GM19023 (cell line): ENCODE results near the gene SMC1B.
"Not testable (repeated sequence)": the region's sequence is repeated elsewhere in the genome, so short reads cannot be mapped to it uniquely, and the experiment has no call there.

Experiments used
- ATAC-seq: cut with Tn5 transposase; IDR thresholded peaks from one replicate; pipeline ENCODE4 v1.9.1; 2021; ENCODE audit warnings: mild to moderate bottlenecking, moderate library complexity; ENCODE audit not compliant: unreplicated experiment

SMC1B gene, protein sequence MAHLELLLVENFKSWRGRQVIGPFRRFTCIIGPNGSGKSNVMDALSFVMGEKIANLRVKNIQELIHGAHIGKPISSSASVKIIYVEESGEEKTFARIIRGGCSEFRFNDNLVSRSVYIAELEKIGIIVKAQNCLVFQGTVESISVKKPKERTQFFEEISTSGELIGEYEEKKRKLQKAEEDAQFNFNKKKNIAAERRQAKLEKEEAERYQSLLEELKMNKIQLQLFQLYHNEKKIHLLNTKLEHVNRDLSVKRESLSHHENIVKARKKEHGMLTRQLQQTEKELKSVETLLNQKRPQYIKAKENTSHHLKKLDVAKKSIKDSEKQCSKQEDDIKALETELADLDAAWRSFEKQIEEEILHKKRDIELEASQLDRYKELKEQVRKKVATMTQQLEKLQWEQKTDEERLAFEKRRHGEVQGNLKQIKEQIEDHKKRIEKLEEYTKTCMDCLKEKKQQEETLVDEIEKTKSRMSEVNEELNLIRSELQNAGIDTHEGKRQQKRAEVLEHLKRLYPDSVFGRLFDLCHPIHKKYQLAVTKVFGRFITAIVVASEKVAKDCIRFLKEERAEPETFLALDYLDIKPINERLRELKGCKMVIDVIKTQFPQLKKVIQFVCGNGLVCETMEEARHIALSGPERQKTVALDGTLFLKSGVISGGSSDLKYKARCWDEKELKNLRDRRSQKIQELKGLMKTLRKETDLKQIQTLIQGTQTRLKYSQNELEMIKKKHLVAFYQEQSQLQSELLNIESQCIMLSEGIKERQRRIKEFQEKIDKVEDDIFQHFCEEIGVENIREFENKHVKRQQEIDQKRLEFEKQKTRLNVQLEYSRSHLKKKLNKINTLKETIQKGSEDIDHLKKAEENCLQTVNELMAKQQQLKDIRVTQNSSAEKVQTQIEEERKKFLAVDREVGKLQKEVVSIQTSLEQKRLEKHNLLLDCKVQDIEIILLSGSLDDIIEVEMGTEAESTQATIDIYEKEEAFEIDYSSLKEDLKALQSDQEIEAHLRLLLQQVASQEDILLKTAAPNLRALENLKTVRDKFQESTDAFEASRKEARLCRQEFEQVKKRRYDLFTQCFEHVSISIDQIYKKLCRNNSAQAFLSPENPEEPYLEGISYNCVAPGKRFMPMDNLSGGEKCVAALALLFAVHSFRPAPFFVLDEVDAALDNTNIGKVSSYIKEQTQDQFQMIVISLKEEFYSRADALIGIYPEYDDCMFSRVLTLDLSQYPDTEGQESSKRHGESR

DNA sequence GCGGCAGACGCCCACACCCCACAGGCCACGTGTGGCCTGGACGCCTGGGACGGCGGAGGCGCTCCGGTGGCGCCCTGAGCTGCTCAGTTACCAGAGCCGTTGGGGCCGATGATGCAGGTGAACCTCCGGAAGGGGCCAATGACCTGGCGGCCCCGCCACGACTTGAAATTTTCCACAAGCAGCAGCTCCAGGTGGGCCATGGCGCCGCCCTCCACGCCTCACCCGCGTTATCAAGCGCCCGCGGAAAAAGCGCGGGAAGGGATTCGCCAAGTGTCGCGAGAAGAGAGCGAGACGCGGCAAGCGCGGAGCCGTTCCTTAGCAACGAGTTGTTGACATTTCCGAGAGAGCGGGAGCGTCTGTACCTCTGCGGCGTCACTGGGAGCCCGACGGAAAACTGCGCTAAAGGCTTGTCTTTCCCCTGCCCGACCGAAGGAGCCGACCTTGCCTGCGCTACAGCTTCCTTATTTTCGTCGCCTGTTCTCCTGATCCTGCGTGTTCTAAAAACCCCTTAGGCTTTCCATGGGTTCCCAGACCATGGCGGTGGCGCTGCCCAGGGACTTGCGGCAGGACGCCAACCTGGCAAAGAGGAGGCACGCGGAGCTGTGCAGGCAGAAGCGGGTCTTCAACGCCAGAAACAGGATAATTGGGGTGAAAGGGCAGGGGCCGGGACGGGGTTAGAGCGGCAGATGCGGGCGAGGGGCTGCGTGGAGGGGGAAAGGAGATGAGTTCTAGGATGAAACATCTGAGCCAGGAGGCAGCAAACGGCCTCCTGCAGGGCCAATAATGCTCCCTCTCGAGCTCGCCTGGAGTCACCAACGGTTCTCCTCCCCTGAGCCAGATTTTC lies at the start of gene SMC1B, which contains the start of gene RIBC2:
Gene SMC1B (minus strand): TSS at position 232 of the 844 bp plus-strand sequence. CDS start 32 bp downstream, at position 200.
Gene RIBC2 (plus strand): TSS at position 326 of the 844 bp plus-strand sequence. CDS start 194 bp downstream, at position 520.
- no peak for ATAC-seq

DNA sequence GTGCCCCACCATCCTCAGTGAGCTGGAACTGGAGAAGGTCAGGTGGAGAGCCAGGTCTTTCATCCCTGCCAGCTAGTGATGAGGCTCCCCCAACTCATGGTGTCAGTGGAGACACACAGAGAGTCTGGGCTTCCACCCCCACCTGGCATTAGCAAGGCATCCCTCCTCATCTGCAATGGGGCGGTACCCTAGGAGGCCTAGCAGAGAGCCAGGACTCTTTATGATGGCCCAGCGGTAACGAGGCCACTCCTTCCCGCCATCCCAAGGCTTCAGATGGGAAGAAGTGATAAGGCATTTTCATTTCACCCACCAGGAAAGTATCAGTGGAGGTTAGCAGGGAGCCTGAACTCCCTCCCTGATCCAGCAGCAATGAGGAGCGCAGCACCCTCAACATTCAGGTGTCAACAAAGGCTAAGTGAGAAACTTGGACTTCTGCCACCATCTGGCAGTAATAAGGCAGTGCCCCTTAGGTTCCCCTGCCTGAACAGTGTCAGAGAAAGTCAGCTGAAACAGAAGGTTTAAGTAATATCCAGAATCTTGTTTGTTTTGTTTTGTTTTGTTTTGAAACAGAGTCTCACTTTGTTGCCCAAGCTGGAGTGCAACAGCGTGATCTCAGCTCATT lies 48.7 kb upstream of the SMC1B start:
- ATAC-seq, result no peak

DNA sequence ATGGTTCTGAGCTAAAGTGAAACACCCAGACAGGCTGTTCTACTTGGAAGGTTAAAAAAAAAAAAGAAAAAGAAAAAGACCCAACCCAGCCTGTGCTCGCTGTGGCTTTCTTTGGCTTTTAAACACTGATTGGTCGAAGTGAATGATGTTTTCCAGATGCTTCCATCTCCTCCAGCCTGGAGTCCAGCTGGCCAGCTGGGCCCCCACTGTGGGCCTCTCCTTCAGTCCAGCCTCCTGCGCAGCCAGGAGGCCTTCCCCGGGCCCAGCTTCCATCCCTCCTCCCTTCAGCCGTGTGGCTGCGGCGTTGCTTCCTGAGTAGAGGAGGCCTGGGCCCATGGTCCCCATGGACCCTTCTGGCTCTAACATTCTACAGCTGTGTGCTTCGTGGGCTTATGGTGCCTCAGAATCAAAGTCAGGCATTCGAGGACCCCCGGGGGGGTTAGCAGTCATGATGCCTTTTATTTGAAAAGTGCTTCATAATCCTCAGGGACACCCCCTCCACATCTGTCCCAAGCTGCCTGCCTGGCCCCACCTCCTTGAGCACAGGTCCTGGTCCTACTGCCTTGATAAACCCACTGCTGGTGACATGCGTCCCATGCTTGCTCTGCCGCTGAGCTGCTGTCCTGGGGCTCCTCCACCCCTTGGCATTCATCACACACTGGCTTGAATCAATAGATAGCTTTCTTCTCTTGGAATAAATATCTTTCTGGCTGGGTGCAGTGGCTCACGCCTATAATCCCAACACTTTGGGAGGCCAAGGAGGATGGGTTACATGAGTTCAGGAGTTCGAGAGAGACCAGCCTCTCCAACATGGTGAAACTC lies 47.1 kb upstream of the SMC1B start:
- no peak for ATAC-seq

DNA sequence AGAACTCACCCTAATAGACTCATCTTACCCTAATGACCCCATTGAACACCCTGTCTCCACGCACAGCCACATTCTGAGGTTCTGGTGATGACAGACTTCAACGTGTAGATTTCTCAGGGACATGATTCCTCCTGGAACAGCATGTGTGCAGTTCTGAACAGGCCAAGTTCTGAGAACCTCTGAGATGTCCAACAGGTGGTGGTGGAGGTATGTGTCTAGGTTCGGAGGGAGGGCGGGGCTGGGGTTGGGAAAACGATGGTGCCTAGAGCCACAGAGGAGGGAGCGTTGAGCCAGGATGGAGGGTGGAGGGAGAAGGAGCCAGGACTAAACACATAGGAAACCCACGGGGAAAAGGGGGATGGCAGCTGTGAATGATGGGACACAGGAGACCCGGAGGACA lies 45.8 kb upstream of the SMC1B start:
- no peak for ATAC-seq

DNA sequence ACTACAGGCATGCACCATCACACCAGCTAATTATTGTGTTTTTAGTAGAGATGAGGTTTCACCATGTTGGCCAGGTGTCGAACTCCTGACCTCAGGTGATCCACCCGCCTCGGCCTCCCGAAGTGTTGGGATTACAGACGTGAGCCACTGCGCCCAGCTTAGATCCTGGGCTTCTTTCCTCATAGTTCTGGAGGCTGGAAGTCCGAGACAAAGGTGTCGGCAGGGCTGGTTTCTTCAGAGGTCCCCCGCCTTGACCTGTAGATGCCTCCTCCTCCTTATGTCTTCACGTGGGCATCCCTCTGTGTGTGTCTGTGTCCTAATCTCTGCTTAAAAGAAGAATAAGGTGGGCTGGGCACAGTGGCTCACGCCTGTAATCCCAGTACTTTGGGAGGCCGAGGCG lies 45.1 kb upstream of the SMC1B start:
- ATAC-seq, result no peak

DNA sequence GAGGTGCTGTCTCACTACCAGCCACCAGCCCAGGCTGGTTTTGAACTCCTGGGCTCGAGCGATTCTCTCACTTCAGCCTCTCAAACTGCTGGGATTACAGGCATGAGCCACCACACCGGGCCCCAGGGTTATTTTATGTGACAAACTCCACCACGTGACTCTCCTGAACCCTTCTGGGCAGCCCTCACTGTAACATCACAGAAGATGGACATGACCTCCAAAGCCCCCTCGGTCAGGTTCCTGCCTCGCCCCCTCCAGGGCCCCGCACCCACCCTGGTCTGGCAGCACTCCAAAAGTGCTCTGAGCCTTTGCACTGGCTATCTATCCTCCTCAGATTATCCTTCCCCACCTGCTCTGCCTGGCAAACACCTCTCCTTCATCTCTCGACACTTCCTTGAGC lies 43.4 kb upstream of the SMC1B start:
- no peak for ATAC-seq

DNA sequence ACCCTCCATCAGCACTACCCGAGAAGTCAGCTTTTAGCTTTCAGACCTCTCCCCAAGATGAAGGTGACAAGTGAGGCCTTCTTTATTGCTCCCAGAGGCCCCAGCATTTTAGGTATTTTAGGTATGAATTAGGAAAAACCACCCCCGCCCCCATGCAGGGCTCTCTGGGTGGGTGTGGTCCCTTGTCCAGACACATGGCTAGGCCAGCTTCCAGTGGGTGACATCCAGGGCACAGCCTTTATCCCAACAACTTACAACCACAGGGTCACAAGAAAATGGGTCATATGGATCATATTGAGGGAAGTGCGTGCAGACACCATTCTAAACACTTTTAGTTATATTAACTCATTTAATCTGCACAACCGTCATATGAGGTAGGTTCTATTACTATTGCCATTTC lies 42.2 kb upstream of the SMC1B start:
- ATAC-seq, result no peak

DNA sequence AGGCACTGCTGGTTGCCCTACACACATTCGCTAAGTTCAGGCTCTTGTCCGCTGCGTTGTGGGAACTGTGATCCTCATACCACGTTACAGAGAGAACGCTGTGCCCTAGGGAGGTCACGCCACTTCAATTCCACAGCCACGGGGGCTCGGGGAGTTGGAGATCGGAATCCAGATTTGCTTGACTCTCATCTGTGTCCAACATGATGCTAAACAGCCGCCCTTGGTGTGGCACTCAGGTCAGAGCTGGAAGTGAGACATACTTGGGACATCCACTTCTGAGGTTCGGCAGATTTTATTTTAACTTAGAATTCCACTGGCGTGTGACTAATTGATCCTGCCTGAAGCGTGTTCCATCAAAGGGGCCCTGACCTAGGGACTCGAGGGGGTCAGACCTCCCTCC lies 41.8 kb upstream of the SMC1B start:
- no peak for ATAC-seq

DNA sequence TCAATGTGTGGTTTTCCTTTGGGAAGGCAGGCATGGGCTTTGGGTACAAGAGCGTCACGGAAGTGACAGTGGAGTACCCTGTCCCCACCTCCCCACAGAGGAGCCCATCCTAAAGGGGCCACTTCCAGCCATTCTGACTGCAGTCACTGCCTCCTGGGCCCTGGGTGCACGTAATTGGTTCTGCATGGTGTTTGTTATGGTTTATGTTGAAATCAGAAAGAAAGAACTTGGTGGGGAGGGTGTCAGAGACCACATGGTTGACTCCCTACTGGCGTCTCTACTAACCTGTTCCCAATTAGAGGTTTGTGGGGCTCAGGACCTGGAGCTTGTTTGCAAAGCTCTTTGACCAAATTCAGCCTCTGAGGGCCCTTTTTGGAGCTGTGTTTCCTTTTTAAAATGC lies 40.9 kb upstream of the SMC1B start:
- no peak for ATAC-seq

DNA sequence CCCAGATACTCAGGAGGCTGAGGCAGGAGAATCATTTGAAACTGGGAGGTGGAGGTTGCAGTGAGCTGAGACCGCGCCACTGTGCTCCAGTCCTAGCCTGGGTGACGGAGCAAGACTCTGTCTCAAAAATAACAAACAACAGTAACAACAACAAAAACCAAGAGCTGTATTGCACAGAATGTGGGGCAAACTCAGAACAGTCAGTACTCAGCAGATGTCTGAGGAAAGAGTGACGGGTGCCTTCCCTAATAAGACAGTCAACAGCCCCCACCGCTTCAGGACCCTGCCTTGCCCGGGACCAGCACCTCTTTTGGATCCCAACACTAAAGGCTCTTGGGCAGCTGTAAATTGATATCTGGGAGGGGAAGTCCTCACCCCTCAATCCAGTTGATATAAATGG lies 40.4 kb upstream of the SMC1B start:
- no peak for ATAC-seq

DNA sequence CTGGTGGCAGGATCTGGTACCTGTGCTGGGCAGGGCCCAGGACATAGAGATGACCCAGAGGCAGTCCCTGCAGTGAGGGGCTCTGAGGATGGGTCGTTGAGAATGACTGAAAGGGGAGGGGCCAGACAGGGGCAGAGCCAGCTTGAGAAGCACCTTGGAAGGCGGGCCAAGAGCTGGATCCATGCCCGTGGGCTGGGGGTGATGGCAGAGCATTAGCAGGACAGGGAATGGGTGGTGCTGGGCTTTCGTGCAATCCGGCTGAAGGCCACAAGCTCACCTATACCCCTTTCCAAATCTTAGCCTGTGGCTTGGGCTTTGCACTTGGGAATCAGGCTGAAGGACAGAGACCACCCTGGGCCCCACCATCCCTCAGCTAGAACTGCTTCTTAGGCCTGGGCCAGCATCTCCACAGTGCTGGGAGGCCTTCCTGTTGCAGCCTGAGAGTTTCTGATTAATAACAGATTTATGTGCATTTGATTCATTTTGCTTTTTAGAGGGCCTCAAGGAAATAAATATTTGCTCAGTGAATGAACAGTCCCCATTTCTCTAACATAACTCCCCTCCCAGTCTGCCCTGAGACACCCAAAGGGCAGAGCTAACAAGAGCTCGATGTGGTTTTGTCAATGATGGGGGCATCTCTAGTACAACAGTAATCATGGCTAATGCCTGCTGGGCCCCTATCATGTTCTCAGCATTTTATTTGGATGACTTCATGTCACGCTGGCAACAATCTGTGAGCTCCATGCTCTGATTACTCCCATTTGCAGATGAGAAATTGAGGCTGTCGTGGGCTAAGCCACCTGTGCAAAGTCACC lies 39.4 kb upstream of the SMC1B start:
- no peak for ATAC-seq

DNA sequence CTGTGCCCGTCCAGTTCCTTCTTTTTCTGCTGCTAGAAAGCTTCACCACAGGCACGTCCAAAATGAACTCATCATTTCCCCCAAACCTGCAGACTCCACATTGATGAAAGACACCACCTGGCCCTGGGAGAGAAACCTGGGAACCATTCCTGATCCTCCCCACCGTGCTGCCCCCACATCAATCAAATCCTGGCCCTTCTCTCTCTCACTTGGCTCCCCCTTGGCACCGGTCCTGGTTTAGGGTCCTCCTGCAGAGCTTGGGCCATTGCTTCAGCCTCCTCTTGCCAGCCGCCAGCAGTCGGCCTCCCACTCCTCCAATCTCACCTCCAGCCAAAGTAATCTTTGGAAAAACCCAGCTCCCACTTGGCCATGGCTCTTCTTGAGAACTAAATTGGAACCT lies 38.6 kb upstream of the SMC1B start:
- no peak for ATAC-seq

DNA sequence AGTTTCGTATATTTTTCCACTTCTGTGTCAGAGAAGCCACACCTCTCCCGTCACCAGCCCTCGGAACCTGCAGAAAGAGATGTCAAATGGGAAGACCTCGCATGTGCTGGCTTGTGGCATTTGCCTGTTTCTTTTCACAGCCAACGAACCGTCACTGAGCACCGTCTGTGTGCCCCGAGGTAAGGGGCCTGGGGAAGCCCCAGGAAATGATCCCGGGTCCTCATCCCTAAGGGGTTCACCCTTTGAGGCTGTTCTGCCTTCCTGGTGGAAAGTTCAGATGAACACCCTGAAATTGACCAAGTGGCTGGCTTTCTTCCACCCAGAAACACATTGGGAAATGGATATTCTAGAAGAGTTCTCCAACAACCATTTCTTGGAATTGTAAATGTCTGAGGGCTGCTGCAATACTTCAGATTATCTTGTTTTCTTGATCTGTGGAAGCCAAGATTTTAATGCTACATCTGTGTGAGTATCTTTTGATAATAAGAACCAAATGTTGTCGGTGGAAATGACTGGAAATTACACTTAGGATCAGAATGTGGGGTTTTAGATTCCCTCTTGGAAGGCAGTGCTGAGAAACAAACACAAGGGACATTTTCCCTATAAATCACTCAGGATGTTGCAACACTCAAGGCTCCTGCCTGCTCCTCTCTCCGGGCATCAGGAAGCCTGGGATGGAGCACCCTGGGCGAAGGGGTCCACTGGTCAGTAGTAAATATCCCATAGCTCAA lies 37.7 kb upstream of the SMC1B start:
- no peak for ATAC-seq

DNA sequence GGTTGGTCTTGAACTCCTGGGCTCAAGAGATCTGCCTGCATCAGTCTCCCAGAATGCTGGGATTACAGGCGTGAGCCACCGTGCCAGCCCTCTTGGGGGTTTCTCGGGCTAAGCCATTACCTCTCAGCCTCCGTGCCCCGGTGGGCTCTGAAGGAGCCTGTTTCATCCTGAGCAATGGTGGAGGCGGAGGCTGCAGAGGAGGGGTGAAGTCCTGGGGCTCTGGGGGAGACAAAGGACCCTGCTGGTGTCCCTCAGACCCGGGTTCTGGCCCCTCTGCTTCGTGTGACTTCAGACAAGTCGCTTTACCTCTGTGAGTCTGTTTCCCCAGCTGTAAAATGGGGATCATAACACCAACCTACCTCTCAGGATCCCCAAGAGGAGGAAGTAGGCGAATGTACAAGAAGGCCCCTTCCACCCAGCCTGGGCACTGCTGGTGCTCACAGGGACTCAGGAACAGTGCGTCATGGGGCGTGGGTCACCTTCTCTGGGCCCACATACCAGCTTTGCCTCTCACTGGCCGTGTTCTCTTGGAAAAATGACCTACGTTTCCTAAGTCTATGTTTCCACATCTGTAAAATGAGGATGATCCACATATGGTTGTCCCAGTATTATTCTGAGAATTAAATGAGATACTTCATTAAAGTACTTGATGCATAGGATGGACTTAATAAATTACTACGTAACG lies 36.8 kb upstream of the SMC1B start:
- no peak for ATAC-seq

DNA sequence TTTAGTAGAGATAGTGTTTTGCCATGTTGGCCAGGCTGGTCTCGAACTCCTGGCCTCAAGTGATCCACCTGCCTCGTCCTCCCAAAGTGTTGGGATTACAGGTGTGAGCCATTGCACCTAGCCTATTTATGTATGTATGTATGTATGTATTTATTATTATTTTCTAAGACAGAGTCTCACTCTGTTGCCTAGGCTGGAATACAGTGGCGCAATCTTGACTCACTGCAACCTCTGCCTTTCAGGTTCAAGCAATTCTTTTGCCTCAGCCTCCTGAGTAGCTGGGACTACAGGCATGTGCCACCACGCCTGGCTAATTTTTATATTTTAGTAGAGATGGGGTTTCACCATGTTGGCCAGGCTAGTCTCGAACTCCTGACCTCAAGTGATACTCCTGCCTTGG lies 36.0 kb upstream of the SMC1B start:
- ATAC-seq, result not testable (repeated sequence)

DNA sequence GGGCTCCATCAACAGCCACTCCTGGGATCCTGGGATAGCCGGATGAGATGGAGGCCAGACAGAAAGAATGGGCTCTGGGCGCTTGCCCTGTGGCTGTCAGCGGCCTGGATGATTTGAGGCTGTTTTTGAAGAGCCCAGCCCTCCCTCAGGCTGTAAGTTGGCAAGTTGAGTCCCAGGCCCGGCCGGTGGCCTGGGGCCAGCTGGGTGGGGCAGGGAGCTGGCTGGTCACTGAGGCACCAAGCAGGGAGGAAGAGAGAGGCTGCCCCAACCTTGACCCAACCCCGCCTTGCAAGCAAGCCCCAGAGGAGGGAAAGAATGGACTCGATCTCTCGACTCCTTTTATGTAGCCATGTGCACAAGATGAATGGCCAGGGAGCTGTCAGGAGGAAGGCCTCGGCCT lies 35.0 kb upstream of the SMC1B start:
- no peak for ATAC-seq

DNA sequence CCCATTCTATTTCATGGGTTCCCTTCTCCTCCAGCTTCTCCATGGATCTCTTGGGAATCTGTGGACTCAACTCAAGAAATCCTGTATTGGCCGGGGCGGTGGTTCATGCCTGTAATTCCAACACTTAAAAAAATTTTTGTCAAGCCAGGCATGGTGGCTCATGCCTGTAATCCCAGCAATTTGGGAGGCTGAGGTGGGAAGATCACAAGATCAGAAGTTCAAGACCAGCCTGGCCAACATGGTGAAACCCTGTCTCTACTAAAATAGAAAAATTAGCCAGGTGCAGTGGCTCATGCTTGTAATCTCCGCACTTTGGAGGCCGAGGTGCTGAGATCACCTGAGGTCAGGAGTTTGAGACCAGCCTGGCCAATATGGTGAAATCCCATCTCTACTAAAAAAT lies 34.2 kb upstream of the SMC1B start:
- ATAC-seq, result not testable (repeated sequence)
